Fibroblast of skin of right biceps (primary cell): ENCODE measurements around the gene ZCRB1.

Source experiments
- DNase-seq: peaks from one replicate; pipeline ENCODE4 v3.0.0-alpha.2; 2013

ZCRB1 gene

GRCh38 chr12:42277396-42278127 is 48.3 kb downstream of the ZCRB1 start:
- DNase-seq, result no peak

GRCh38 chr12:42275499-42275898 is 50.4 kb downstream of the ZCRB1 start:
- DNase-seq, result no peak

- no peak for DNase-seq
Observed at GRCh38 chr12:42273706-42274105, 52.2 kb downstream of the ZCRB1 start.

- DNase-seq, result no peak
Observed at GRCh38 chr12:42270596-42270995, 55.3 kb downstream of the ZCRB1 start.

- no peak for DNase-seq
Observed at GRCh38 chr12:42267413-42268190, 58.3 kb downstream of the ZCRB1 start.

GRCh38 chr12:42266579-42267230 is 59.2 kb downstream of the ZCRB1 start:
- no peak for DNase-seq

- DNase-seq, result no peak
Observed at GRCh38 chr12:42262271-42262670, 63.6 kb downstream of the ZCRB1 start.
